Measurements from ENCODE around the gene SMG6.

Gene SMG6

GRCh38 chr17:2195729-2196128 lies 107.9 kb downstream of the SMG6 start:
- Histone ChIP-seq H3K4me2 (ENCODE audit: low read depth, low read length, poor library complexity, severe bottlenecking) (no peak overlapping the region), H3F3A (ENCODE audit: insufficient read depth) (no peaks in the 10 kb centered on the region), H3K79me2 (ENCODE audit: insufficient read depth, low read length) (no peaks in the 10 kb centered on the region), H2AFZ (ENCODE audit: low read depth, low read length, severe bottlenecking) (no peak overlapping the region), H3K9me2 (replicated peaks; ENCODE audit: insufficient read depth, low read length) (no peaks in the 10 kb centered on the region), H3K9ac (ENCODE audit: low read length) (no peak overlapping the region), H3K27me3 (ENCODE audit: low read length) (no peaks in the 10 kb centered on the region), H4K20me1 (ENCODE audit: low read depth, low read length) (no peaks in the 10 kb centered on the region), H3K9me3 (ENCODE audit: insufficient read depth, low read length) (no peaks in the 10 kb centered on the region), H3K4me3 (ENCODE audit: insufficient read depth, low read length, poor library complexity, severe bottlenecking) (no peak overlapping the region), H3K36me3 (ENCODE audit: low read length) (no peaks in the 10 kb centered on the region), H3K27ac (ENCODE audit: low read depth, low read length) (no peak overlapping the region)
- TF ChIP-seq CTCF (IDR thresholded peaks at IDR 0.05; ENCODE audit: insufficient read depth, low read length, poor library complexity, severe bottlenecking) (no peak), EZH2phosphoT487 (conservative IDR thresholded peaks at IDR 0.05; ENCODE audit: low read length) (no peak)

DNA sequence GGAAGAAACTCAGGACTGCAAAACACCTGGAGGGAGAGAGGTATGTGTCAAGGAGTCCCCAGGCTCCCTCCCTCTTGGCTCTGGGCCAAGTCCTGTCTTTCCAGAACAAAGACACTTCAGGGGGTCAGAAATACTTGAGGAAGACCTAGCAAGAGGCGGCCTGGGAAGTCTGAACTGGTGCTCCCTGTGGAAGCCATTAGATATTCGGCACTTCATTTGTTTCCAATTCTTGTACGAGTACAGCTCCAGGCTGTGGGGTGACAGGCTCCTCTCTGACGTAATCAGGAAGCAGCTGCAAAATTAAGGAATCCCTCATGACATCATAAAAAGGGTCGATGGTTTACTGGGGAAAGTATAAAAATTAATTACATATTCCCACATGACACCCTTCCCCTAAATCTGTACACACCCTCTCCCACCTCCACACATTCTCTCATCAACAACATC lies 108.7 kb downstream of the SMG6 start:
- H2AFZ ChIP-seq (ENCODE audit: low read depth, low read length, severe bottlenecking), result no peak overlapping the region
- H3F3A ChIP-seq (ENCODE audit: insufficient read depth), result no peaks in the 10 kb centered on the region
- no peak overlapping the region for H3K4me3 ChIP-seq (ENCODE audit: insufficient read depth, low read length, poor library complexity, severe bottlenecking)
- H3K36me3 ChIP-seq (ENCODE audit: low read length), result no peaks in the 10 kb centered on the region
- no peaks in the 10 kb centered on the region for H3K9me2 ChIP-seq (replicated peaks; ENCODE audit: insufficient read depth, low read length)
- no peak overlapping the region for H3K9ac ChIP-seq (ENCODE audit: low read length)
- no peaks in the 10 kb centered on the region for H4K20me1 ChIP-seq (ENCODE audit: low read depth, low read length)
- no peaks in the 10 kb centered on the region for H3K27me3 ChIP-seq (ENCODE audit: low read length)
- no peak overlapping the region for H3K4me2 ChIP-seq (ENCODE audit: low read depth, low read length, poor library complexity, severe bottlenecking)
- no peak overlapping the region for H3K27ac ChIP-seq (ENCODE audit: low read depth, low read length)
- TF ChIP-seq CTCF (IDR thresholded peaks at IDR 0.05; ENCODE audit: insufficient read depth, low read length, poor library complexity, severe bottlenecking) (no peak), EZH2phosphoT487 (conservative IDR thresholded peaks at IDR 0.05; ENCODE audit: low read length) (no peak)
- H3K9me3 ChIP-seq (ENCODE audit: insufficient read depth, low read length), result no peaks in the 10 kb centered on the region
- H3K79me2 ChIP-seq (ENCODE audit: insufficient read depth, low read length), result no peaks in the 10 kb centered on the region

DNA sequence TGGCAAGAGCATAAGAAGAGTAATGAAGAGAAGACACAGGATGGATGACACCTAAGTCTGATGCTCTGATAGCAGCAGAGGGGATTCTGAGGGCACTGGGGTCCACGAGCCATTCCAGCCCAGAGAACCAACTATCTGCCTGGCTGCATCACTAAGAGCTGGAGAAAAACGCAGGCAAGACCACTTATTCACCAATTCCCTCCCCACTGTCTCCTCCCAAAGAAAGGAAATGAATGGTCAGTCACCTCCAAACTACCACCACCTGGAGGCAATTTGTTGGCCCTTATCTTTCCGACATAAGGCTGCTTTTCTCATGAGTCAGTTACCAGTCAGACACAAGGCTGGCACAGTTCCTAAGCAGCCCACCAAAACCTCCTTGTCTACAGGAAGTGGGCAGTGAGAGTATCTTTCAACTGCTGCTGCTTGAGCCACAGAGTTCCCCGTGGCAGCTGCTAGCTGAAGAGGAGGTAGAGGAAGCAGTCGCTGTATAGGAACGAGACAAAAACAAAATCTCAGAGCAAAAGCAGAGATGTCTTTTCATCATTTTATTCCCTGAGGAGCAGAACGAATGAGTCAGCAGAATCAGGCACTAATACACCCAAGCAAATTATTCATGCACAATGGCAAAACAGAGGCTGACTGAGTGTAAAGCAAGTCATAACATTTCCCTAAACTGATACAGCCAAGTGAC lies 111.1 kb downstream of the SMG6 start:
- H4K20me1 ChIP-seq (ENCODE audit: low read depth, low read length), result no peaks in the 10 kb centered on the region
- no peak overlapping the region for H3K9ac ChIP-seq (ENCODE audit: low read length)
- H3K36me3 ChIP-seq (ENCODE audit: low read length), result no peaks in the 10 kb centered on the region
- H3K9me3 ChIP-seq (ENCODE audit: insufficient read depth, low read length), result no peaks in the 10 kb centered on the region
- H3K27ac ChIP-seq (ENCODE audit: low read depth, low read length), result no peak overlapping the region
- no peak overlapping the region for H2AFZ ChIP-seq (ENCODE audit: low read depth, low read length, severe bottlenecking)
- TF ChIP-seq EZH2phosphoT487 (conservative IDR thresholded peaks at IDR 0.05; ENCODE audit: low read length) (no peak), CTCF (IDR thresholded peaks at IDR 0.05; ENCODE audit: insufficient read depth, low read length, poor library complexity, severe bottlenecking) (no peak)
- H3F3A ChIP-seq (ENCODE audit: insufficient read depth), result no peaks in the 10 kb centered on the region
- no peaks in the 10 kb centered on the region for H3K9me2 ChIP-seq (replicated peaks; ENCODE audit: insufficient read depth, low read length)
- no peaks in the 10 kb centered on the region for H3K27me3 ChIP-seq (ENCODE audit: low read length)
- no peak overlapping the region for H3K4me2 ChIP-seq (ENCODE audit: low read depth, low read length, poor library complexity, severe bottlenecking)
- no peak overlapping the region for H3K4me3 ChIP-seq (ENCODE audit: insufficient read depth, low read length, poor library complexity, severe bottlenecking)
- H3K79me2 ChIP-seq (ENCODE audit: insufficient read depth, low read length), result no peaks in the 10 kb centered on the region
